Measurements from ENCODE around the gene TIAM1.

TIAM1 gene

GRCh38 chr21:31198575-31198974 lies 145.5 kb downstream of the TIAM1 start:
- H3K9me3 ChIP-seq (ENCODE audit: control insufficient read depth in 1 of 2, low read length in 2 of 2) = no peaks in the 10 kb centered on the region
- no peaks in the 10 kb centered on the region for H3K36me3 ChIP-seq (ENCODE audit: control insufficient read depth in 1 of 2, insufficient read depth in 2 of 2, low read length in 2 of 2)
- no peaks in the 10 kb centered on the region for H3K4me1 ChIP-seq (ENCODE audit: control insufficient read depth in 1 of 2, insufficient read depth in 2 of 2, low read length in 2 of 2)
- no peaks in the 10 kb centered on the region for H3K27me3 ChIP-seq (ENCODE audit: control insufficient read depth in 1 of 2, insufficient read depth in 2 of 2, low read length in 2 of 2)
- H3K27ac ChIP-seq (ENCODE audit: low read depth, low read length) = no peak overlapping the region
- no peak overlapping the region for H3K9ac ChIP-seq (ENCODE audit: low read depth in 1 of 2, low read length in 2 of 2)
- no peak overlapping the region for H3K4me3 ChIP-seq (ENCODE audit: low read depth in 1 of 2, low read length in 2 of 2)

GRCh38 chr21:31196724-31197123 lies 147.3 kb downstream of the TIAM1 start:
- Histone ChIP-seq H3K9me3 (ENCODE audit: control insufficient read depth in 1 of 2, low read length in 2 of 2) (no peaks in the 10 kb centered on the region), H3K36me3 (ENCODE audit: control insufficient read depth in 1 of 2, insufficient read depth in 2 of 2, low read length in 2 of 2) (no peaks in the 10 kb centered on the region), H3K4me3 (ENCODE audit: low read depth in 1 of 2, low read length in 2 of 2) (no peak overlapping the region), H3K27me3 (ENCODE audit: control insufficient read depth in 1 of 2, insufficient read depth in 2 of 2, low read length in 2 of 2) (no peaks in the 10 kb centered on the region), H3K4me1 (ENCODE audit: control insufficient read depth in 1 of 2, insufficient read depth in 2 of 2, low read length in 2 of 2) (no peaks in the 10 kb centered on the region), H3K9ac (ENCODE audit: low read depth in 1 of 2, low read length in 2 of 2) (no peak overlapping the region), H3K27ac (ENCODE audit: low read depth, low read length) (no peak overlapping the region)

GRCh38 chr21:31195334-31196015 lies 148.6 kb downstream of the TIAM1 start:
- Histone ChIP-seq H3K9me3 (ENCODE audit: control insufficient read depth in 1 of 2, low read length in 2 of 2) (no peaks in the 10 kb centered on the region), H3K36me3 (ENCODE audit: control insufficient read depth in 1 of 2, insufficient read depth in 2 of 2, low read length in 2 of 2) (no peaks in the 10 kb centered on the region), H3K4me1 (ENCODE audit: control insufficient read depth in 1 of 2, insufficient read depth in 2 of 2, low read length in 2 of 2) (no peaks in the 10 kb centered on the region), H3K4me3 (ENCODE audit: low read depth in 1 of 2, low read length in 2 of 2) (no peak overlapping the region), H3K27me3 (ENCODE audit: control insufficient read depth in 1 of 2, insufficient read depth in 2 of 2, low read length in 2 of 2) (no peaks in the 10 kb centered on the region), H3K27ac (ENCODE audit: low read depth, low read length) (no peak overlapping the region), H3K9ac (ENCODE audit: low read depth in 1 of 2, low read length in 2 of 2) (no peak overlapping the region)

GRCh38 chr21:31194510-31195293 lies 149.4 kb downstream of the TIAM1 start:
- Histone ChIP-seq H3K27me3 (ENCODE audit: control insufficient read depth in 1 of 2, insufficient read depth in 2 of 2, low read length in 2 of 2) (no peaks in the 10 kb centered on the region), H3K27ac (ENCODE audit: low read depth, low read length) (no peak overlapping the region), H3K4me1 (ENCODE audit: control insufficient read depth in 1 of 2, insufficient read depth in 2 of 2, low read length in 2 of 2) (no peaks in the 10 kb centered on the region), H3K9ac (ENCODE audit: low read depth in 1 of 2, low read length in 2 of 2) (no peak overlapping the region), H3K36me3 (ENCODE audit: control insufficient read depth in 1 of 2, insufficient read depth in 2 of 2, low read length in 2 of 2) (no peaks in the 10 kb centered on the region), H3K4me3 (ENCODE audit: low read depth in 1 of 2, low read length in 2 of 2) (no peak overlapping the region), H3K9me3 (ENCODE audit: control insufficient read depth in 1 of 2, low read length in 2 of 2) (no peaks in the 10 kb centered on the region)

- no peak overlapping the region for H3K27ac ChIP-seq (ENCODE audit: low read depth, low read length)
- no peaks in the 10 kb centered on the region for H3K4me1 ChIP-seq (ENCODE audit: control insufficient read depth in 1 of 2, insufficient read depth in 2 of 2, low read length in 2 of 2)
- H3K27me3 ChIP-seq (ENCODE audit: control insufficient read depth in 1 of 2, insufficient read depth in 2 of 2, low read length in 2 of 2) = no peaks in the 10 kb centered on the region
- no peaks in the 10 kb centered on the region for H3K9me3 ChIP-seq (ENCODE audit: control insufficient read depth in 1 of 2, low read length in 2 of 2)
- H3K9ac ChIP-seq (ENCODE audit: low read depth in 1 of 2, low read length in 2 of 2) = no peak overlapping the region
- H3K36me3 ChIP-seq (ENCODE audit: control insufficient read depth in 1 of 2, insufficient read depth in 2 of 2, low read length in 2 of 2) = no peaks in the 10 kb centered on the region
- no peak overlapping the region for H3K4me3 ChIP-seq (ENCODE audit: low read depth in 1 of 2, low read length in 2 of 2)
Measured at GRCh38 chr21:31193761-31194160, 150.3 kb downstream of the TIAM1 start.

GRCh38 chr21:31191553-31191952 lies 152.5 kb downstream of the TIAM1 start:
- no peak overlapping the region for H3K27ac ChIP-seq (ENCODE audit: low read depth, low read length)
- no peaks in the 10 kb centered on the region for H3K36me3 ChIP-seq (ENCODE audit: control insufficient read depth in 1 of 2, insufficient read depth in 2 of 2, low read length in 2 of 2)

GRCh38 chr21:31190516-31190915 lies 153.5 kb downstream of the TIAM1 start:
- Histone ChIP-seq H3K4me1 (ENCODE audit: control insufficient read depth in 1 of 2, insufficient read depth in 2 of 2, low read length in 2 of 2) (no peaks in the 10 kb centered on the region), H3K27me3 (ENCODE audit: control insufficient read depth in 1 of 2, insufficient read depth in 2 of 2, low read length in 2 of 2) (no peaks in the 10 kb centered on the region), H3K27ac (ENCODE audit: low read depth, low read length) (no peak overlapping the region), H3K4me3 (ENCODE audit: low read depth in 1 of 2, low read length in 2 of 2) (no peak overlapping the region), H3K36me3 (ENCODE audit: control insufficient read depth in 1 of 2, insufficient read depth in 2 of 2, low read length in 2 of 2) (no peaks in the 10 kb centered on the region), H3K9me3 (ENCODE audit: control insufficient read depth in 1 of 2, low read length in 2 of 2) (no peaks in the 10 kb centered on the region), H3K9ac (ENCODE audit: low read depth in 1 of 2, low read length in 2 of 2) (no peak overlapping the region)

More at GRCh38 chr21:31191553-31191952, 152.5 kb downstream of the TIAM1 start:
- Histone ChIP-seq H3K9me3 (ENCODE audit: control insufficient read depth in 1 of 2, low read length in 2 of 2) (no peaks in the 10 kb centered on the region), H3K9ac (ENCODE audit: low read depth in 1 of 2, low read length in 2 of 2) (no peak overlapping the region), H3K4me3 (ENCODE audit: low read depth in 1 of 2, low read length in 2 of 2) (no peak overlapping the region), H3K4me1 (ENCODE audit: control insufficient read depth in 1 of 2, insufficient read depth in 2 of 2, low read length in 2 of 2) (no peaks in the 10 kb centered on the region), H3K27me3 (ENCODE audit: control insufficient read depth in 1 of 2, insufficient read depth in 2 of 2, low read length in 2 of 2) (no peaks in the 10 kb centered on the region)

GRCh38 chr21:31187499-31187898 lies 156.6 kb downstream of the TIAM1 start:
- H3K4me3 ChIP-seq (ENCODE audit: low read depth in 1 of 2, low read length in 2 of 2) = no peak overlapping the region
- H3K27ac ChIP-seq (ENCODE audit: low read depth, low read length) = no peak overlapping the region
- no peaks in the 10 kb centered on the region for H3K27me3 ChIP-seq (ENCODE audit: control insufficient read depth in 1 of 2, insufficient read depth in 2 of 2, low read length in 2 of 2)
- no peaks in the 10 kb centered on the region for H3K9me3 ChIP-seq (ENCODE audit: control insufficient read depth in 1 of 2, low read length in 2 of 2)
- no peaks in the 10 kb centered on the region for H3K4me1 ChIP-seq (ENCODE audit: control insufficient read depth in 1 of 2, insufficient read depth in 2 of 2, low read length in 2 of 2)
- no peaks in the 10 kb centered on the region for H3K36me3 ChIP-seq (ENCODE audit: control insufficient read depth in 1 of 2, insufficient read depth in 2 of 2, low read length in 2 of 2)
- no peak overlapping the region for H3K9ac ChIP-seq (ENCODE audit: low read depth in 1 of 2, low read length in 2 of 2)

- Histone ChIP-seq H3K9me3 (ENCODE audit: control insufficient read depth in 1 of 2, low read length in 2 of 2) (no peaks in the 10 kb centered on the region), H3K27me3 (ENCODE audit: control insufficient read depth in 1 of 2, insufficient read depth in 2 of 2, low read length in 2 of 2) (no peaks in the 10 kb centered on the region), H3K27ac (ENCODE audit: low read depth, low read length) (no peak overlapping the region), H3K4me1 (ENCODE audit: control insufficient read depth in 1 of 2, insufficient read depth in 2 of 2, low read length in 2 of 2) (no peaks in the 10 kb centered on the region), H3K9ac (ENCODE audit: low read depth in 1 of 2, low read length in 2 of 2) (no peak overlapping the region), H3K4me3 (ENCODE audit: low read depth in 1 of 2, low read length in 2 of 2) (no peak overlapping the region), H3K36me3 (ENCODE audit: control insufficient read depth in 1 of 2, insufficient read depth in 2 of 2, low read length in 2 of 2) (no peaks in the 10 kb centered on the region)
Measured at GRCh38 chr21:31186916-31187315, 157.1 kb downstream of the TIAM1 start.

GRCh38 chr21:31185663-31186062 lies 158.4 kb downstream of the TIAM1 start:
- Histone ChIP-seq H3K27me3 (ENCODE audit: control insufficient read depth in 1 of 2, insufficient read depth in 2 of 2, low read length in 2 of 2) (no peaks in the 10 kb centered on the region), H3K4me3 (ENCODE audit: low read depth in 1 of 2, low read length in 2 of 2) (no peak overlapping the region), H3K9me3 (ENCODE audit: control insufficient read depth in 1 of 2, low read length in 2 of 2) (no peaks in the 10 kb centered on the region), H3K27ac (ENCODE audit: low read depth, low read length) (no peak overlapping the region), H3K9ac (ENCODE audit: low read depth in 1 of 2, low read length in 2 of 2) (no peak overlapping the region), H3K36me3 (ENCODE audit: control insufficient read depth in 1 of 2, insufficient read depth in 2 of 2, low read length in 2 of 2) (no peaks in the 10 kb centered on the region), H3K4me1 (ENCODE audit: control insufficient read depth in 1 of 2, insufficient read depth in 2 of 2, low read length in 2 of 2) (no peaks in the 10 kb centered on the region)

Data from duodenal mucosa (tissue), 2 donors.